ENCODE measurements around the gene PALS2.

GRCh38 chr7:24572997-24573553 is at the start of gene PALS2:
- no peak for TF ChIP-seq CTCF (IDR thresholded peaks at IDR 0.05)
- peak in 2 of 3 donors; percentile 8 to 16 for TF ChIP-seq POLR2AphosphoS5 (IDR thresholded peaks at IDR 0.05)
- no peak for TF ChIP-seq POLR2A (IDR thresholded peaks at IDR 0.05)
- TF ChIP-seq EP300 (IDR thresholded peaks at IDR 0.05), result no peak

Measured in stomach (tissue), 4 donors.